H1 (cell line): ENCODE measurements around the gene KDM2A.

Source experiments
- CBX8 ChIP-seq: fragments of 300-800, 300-1000 bp; sonication (generic); IDR thresholded peaks from 2 replicates; pipeline ENCODE4 v1.7.1; 2016; ENCODE audit warnings: low read depth, low read length, borderline replicate concordance
- PHF8 ChIP-seq: fragments of 200-600 bp; sonication (generic); conservative IDR thresholded peaks from 2 replicates; pipeline ENCODE4 v1.7.1; 2012; ENCODE audit warnings: low read depth, mild to moderate bottlenecking, inconsistent platforms, low read length, moderate library complexity
- POLR2A ChIP-seq, 2 experiments: IDR thresholded peaks; 1 replicate in 1 of 2; 2 replicates in 1 of 2; pipeline ENCODE4 v1.6.1; 2011; ENCODE audit warnings: low read depth in 2 of 2, low read length in 2 of 2, mild to moderate bottlenecking in 2 of 2; ENCODE audit errors: control extremely low read depth in 1 of 2
- POLR2AphosphoS5 ChIP-seq: IDR thresholded peaks from 2 replicates; pipeline ENCODE4 v1.6.1; 2011; ENCODE audit warnings: low read depth, low read length
- TAF1 ChIP-seq: IDR thresholded peaks from 2 replicates; pipeline ENCODE4 v1.6.1; 2011; ENCODE audit warnings: mild to moderate bottlenecking, low read depth, low read length
- TCF12 ChIP-seq: IDR thresholded peaks from 2 replicates; pipeline ENCODE4 v1.6.1; 2011; ENCODE audit warnings: low read depth, mild to moderate bottlenecking, low read length

DNA sequence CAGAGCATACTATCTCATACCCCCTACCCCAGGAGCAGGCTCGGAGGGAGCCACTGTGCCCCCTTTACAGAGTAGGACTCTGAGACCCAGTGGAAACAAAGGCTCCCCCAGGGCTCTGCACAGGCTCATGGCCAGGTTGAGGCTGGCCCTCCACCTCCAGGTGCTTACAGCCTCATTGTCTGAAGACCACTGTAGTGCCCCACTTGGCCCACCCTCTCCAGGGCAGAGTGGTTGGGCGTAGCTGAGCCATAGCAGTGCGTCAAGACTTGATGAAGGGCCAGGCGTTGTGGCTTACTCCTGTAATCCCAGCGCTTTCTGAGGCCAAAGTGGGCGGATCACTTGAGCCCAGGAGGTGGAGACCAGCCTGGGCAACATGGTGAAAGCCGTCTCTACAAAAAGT, 171.7 kb downstream of the KDM2A start:
- no peak for TF ChIP-seq POLR2AphosphoS5
- no peak for TF ChIP-seq CBX8
- TF ChIP-seq TAF1 = no peak
- no peak for TF ChIP-seq POLR2A (IDR thresholded peaks at IDR 0.05; ENCODE audit: control extremely low read depth in 1 of 2, low read depth in 2 of 2, low read length in 2 of 2)
- TF ChIP-seq TCF12 = no peak
- no peak for TF ChIP-seq PHF8
